Occipital lobe (tissue), 2 donors: Measurements from ENCODE around the gene ADCYAP1R1. TPM values are rescaled to one million over a fixed set of nuclear protein-coding genes. Genes with fewer than 3 reads are reported as not detected.

Experiments used
- DNase-seq: peaks from one replicate; lab custom pipeline; 2025; lab: John Stamatoyannopoulos, UW
- total RNA-seq: library from RNA; depleted of rRNA; stranded (reverse); fragments of >200 nt; gene quantifications from one replicate; pipeline ENCODE4 v1.2.3, GENCODE V29; 2014

Gene ADCYAP1R1
- total RNA-seq, 1 donor from 2014 or later: 53.0 TPM

DNA sequence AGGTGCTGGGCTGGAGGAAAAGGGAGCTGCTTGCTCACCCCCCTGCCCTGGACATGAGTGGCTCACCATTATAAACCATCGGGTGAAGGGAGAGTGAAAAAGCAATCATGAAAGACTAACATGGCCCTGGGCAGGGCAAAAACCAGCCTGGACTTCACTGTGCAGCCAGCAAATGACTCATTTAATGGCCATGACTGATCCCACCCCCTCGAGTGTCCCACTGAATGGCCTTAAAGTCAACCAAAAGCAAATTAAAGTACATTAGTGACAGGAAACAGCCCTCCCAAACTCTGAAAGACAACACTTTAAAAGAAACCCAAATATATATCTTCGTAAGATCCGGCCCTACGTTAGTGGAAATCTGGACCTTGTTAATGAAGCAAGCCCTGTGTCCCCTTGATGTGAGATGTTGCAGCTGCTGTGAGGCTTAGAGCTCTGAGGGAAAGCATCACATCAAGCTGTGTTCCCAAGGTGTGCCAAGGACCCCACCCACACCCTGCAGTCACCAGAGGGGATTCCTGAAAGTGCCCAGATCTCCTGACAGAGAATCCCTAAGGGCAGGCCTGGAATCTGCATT is 31.2 kb downstream of the ADCYAP1R1 start:
- no peak for DNase-seq

DNA sequence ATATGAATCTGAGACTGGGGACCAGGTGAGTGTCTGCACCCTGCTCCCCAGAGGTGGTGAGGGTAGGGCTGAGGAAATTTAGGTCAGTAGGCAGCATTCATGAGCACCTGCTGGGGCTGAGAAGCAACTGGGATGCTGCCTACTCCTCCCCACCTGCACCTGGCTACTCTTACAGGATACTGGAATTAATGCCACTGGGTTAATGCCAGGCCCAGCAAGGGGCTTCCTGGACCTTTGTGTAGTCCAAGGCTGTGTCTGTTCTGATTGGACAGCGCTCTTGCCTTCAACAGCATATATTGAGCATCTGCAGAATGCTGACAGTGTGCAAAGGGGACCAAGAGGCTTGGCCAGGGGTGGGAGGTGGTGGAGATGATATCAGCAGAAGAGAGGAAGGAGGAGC is 32.1 kb downstream of the ADCYAP1R1 start:
- no peak for DNase-seq

DNA sequence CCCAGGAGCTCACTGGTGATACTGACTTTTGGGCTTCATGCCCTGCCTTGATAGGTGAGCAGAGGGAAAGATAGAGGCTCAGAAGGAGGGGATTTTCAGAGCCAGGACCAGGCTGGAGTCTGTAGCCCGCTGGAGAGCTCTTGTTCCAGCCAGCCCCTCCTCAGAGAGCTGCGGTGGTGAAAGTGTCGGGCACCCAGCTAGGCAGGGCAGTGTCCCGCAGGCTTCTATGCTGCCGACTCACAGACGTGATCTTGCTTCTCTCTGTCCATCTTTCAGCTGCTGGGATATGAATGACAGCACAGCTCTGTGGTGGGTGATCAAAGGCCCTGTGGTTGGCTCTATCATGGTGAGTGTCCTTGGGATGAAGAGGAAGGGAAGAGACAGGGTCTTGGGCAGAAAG is 35.2 kb downstream of the ADCYAP1R1 start:
- no peak for DNase-seq

DNA sequence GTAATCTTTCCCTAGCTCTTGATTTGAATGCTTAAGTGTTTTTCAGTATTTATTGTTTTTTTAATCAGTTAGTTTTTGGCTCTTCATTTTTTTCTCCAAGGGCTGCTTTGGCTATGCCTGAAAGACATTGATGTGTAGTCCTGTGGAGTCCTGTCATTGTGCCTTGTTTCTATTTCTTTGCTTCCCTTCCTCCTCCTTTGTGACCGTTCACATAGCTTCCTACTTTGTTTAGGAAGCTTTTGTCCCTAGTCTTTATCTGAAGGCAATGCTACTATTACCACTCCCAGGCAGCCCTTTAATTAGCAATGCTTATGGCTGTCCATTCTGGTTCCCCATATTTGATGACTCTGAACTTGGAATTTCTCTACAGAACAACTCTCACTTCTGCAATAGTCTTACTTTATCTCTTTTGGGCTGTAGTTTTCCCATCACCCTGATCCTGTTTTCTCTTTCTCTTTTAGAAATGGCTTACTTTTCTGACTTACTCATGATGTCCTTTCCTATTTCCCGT is 39.9 kb downstream of the ADCYAP1R1 start:
- DNase-seq: no peak

DNA sequence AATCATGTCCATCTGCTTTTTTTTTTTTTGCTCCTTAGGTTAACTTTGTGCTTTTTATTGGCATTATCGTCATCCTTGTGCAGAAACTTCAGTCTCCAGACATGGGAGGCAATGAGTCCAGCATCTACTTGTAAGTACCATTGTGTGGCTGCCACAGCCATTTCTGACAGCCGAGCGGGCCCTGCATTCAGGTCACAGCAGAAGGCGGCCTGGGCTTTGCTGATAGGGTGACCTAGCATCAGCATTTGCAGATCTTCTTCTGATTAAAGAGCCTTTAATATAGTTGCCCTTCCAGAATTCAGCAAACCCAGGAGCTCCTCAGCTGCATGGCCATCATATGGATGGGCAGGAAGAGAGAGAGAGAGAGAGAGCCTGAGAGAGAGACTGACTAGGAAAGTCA is 40.5 kb downstream of the ADCYAP1R1 start:
- no peak for DNase-seq

DNA sequence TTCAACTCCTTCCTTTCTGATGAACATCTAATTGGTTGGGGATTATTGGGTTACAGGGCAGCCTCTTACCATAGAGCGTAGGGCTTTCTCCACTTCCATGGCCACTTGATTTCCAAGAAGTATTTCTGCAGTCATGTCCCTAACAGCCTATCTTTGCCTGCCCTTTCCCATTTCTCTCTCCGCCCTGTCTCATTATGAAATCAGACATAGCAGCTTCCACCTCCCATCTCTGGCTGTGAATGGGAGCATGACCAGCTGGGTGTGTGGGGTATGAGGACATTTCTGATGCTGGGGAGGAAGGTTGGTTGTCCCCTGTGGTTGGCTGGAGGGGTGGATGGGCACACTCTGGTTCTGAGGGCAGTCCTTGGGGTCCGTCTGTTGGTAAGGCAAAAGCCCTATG is 41.2 kb downstream of the ADCYAP1R1 start:
- no peak for DNase-seq

DNA sequence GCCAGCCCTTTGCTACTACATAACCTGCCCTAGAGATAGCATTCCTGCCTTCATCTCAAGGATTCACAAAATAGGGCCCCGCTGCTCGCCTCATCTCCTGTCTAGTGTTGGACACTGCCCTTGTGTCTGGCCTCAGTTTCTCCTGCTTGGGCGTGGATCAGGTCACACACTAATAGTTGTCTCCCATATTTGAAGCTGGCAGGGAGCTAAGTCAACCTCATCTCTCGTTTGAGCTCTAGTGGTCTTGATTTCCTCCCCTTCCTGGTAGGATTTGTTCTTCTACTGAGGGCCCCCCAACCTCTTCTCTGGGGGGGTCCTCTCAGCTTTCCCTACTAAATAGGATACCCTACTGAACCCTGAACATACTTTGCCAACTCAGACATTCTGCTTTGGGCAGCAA is 42.2 kb downstream of the ADCYAP1R1 start:
- no peak for DNase-seq

DNA sequence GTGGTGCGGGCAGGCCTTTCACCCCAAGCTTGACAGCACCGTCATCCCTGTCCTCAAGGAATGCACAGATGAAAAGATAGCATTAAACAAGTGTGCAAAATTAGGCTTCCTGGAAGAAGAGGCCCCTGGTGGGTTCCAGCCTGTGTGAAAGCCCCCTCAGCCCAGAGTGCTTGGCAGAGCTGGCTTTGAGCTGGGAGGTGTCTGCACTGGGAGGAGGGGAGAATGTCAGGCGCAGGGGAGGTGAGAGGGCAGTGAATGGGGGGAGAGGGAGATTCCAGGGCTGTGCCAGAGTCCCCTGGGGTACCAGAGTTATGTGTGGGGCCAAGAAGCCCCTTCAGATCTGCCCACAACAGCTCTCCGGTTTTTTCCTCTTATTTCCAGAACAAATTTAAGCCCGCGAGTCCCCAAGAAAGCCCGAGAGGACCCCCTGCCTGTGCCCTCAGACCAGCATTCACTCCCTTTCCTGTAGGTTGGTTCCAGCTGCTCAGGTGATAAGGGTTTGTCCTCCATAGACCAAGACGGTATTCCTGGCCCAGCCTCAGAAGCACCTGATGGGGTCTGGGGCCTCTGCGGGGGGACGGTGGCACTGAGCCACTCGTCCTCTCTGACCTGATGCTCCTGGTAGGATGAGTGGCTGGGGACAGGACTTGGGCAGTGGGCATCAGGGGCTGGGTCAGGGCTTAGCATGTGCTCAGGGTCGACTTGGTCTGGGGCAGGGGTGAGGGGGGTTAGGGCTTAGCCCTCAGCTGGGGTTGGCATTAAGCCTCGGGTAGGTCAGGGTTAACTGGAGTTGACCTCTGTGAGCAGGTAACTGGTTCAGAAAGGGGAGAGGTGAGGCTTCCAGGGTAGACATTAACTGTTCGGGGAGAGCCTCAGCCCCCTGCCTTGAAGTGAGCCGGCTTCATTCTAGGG is 43.4 kb downstream of the ADCYAP1R1 start:
- DNase-seq: no peak

DNA sequence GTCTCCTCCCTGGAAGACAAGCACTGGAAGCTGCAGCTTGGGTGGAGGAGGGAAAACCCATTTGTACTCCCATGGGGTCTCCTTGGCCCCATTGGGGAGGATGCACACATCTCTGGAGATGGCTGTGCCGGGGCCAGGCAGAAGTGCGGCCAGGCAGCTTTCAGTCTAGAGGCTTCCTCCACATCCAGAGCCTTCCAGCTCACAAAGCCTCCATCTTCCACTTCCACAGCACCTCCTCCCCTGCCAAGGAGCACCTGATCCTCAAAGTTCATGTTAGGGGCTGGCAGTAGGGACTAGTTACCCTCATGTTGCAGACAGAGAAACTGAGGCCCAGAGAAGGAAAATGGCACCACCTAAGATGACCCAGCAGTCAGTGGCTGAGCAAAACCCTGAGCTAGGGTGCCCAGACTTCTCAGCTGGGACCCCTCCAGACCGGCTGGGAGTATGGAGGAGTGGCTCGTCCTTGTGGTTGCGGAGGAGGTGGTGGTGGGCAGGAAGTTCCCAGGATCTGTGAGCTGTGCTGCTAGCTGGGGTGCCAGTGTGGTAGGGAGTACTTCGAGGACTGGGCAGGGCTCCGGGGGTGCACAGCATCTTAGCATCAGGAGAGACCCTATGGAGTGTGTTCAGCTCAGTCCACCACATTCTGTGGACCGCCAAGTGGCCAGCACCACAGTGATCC is 44.2 kb downstream of the ADCYAP1R1 start:
- no peak for DNase-seq

DNA sequence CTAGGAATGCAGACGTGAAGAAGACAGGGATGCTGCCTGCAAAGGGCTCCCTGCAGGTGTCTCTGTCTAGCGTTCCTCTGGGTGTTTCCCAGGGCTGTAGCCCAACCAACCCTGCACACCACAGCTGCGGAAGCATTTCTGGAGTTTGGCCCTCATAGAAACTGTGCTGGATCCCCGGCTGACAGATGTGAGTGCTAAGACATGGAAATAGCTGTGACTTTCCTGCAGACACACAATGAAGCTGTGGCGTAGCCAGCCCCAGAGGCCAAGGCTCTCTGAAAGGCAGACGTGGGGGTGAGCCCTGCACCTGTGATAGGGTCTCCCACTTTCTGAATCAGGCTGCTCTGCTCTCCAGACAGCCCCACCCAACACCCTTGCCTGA is 44.8 kb downstream of the ADCYAP1R1 start:
- no peak for DNase-seq

DNA sequence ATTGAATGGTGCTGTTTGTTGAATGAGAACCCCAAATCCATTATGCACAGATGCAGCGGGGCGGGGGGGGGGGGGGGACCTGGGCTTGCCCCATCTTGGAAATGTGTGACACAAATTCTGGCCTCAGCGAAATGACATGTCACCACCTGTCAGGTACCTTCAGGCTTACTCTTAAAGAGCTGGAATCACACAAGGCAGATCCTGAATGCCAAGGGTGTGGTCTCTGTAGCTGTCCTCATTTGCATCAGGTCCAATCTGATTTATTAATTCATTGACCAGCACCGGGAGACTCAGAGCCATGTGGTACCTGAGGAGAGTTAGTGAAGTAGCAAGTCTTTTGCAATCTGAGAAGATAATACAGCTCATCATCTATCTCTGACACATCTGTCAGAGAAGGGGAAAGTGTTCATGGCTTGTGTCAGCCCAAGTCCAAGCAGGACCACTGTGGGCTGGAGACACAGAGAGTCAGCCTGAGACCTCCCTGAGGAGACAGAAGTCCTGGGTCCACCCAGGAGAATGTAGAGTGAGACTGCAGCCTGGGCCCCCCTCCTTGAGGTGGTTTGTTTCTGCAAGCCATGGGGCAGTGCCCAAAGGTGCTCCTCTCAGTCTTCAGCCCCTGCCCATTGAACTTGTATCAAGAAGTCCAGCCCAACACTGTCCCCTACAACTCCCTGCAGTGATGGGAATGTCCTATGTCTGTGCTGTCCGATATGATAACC is 46.7 kb downstream of the ADCYAP1R1 start:
- no peak for DNase-seq

DNA sequence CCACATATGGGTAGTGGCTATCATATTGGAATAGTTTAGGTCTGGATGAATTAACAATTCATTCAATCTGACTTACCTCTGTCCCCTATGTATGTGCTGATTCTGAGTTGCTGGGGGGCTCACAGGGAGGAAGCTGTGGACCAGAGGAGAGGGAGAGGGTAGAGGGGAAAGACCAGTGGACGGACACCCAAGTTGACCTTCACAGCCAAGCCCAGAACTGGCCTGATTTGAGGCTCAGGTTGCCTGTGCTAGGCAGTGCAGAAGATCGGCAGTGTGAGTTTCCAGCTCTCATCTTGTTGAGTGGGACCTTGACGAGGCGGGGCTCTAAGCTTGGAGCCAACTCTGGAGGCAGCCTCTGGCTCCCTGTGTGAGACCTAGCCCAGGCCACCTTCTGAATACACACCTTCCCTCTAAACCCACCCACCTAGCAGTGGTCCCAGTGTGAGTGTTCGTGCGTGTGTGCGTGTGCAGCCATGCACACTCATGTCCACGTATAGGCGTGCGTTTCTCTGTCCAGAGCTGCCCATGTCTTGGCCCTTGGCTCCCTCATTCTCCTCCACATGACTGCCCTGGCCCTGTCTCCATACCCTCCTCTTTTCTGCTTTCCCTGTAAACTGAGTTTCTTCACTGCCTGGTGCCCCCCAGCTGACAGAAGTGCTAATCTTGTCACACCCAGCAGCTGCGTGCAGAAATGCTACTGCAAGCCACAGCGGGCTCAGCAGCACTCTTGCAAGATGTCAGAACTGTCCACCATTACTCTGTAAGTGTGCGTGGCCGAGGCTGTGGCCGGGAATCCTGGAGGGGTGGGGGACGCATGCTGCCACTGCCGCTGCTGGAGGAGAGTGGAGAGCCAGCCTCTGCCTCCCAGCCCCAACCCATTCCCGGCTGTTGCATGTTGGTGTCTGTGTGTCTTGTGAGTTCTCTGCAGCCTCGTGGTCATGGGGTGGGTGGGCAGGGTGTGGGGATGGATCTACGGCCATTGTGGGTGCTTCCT is 47.6 kb downstream of the ADCYAP1R1 start:
- no peak for DNase-seq

DNA sequence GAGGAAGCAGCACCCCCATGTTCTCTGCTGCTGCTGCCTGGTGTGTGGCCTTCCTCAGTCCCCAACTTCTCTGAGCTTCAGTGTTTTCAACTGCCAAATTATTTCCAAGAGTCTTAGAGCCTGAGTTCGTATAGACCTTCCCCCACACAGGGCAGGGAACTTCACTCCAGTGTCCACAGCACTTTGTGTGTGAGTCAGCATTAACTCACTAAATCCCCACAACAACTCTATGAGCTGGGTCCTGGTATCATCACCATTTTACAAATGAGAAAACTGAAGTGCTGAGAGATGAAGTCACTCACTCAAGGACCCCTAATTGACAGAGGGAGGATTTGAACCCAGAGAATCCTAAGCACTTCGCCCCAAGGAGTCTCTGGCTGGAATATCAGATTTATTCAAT is 48.3 kb downstream of the ADCYAP1R1 start:
- DNase-seq: no peak

DNA sequence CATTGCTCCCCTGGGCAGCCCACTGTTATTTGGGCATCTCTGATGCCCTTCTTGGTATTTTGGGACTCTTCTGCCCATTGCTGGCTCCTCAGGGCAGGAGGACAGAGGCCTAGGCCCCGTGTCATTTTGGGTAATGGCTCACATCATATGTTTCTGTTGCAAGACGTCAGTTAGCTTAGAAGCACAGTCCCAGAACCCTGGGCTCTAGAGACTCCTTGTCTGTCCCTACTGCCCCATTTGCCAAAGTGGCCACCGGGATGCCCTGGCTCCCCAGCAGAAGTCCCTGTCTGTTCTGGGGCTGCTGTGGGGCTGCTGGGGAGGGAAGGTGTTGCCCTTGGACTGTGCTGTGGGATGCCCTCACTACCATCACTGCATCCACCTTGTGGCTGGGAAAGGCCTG is 48.8 kb downstream of the ADCYAP1R1 start:
- DNase-seq: no peak

DNA sequence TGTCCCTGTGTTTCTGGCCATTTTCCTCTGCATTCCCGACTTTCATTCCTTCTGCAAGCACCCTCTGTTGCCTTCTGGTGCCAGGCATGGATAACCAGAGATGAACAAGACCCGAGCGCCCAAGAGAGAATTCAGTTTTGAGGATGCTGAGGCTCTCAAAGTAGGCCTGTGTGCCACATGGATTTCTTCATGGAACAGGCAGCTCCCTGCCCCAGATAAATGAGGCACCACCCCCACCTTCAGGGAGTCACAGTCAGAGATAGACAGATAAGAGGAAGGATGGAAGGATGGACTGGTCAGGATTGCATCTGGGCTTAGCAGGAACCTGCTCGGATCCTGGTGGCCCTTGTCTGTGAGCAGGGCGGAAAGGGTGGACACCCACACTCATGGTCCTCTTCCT is 49.4 kb downstream of the ADCYAP1R1 start:
- DNase-seq: no peak

DNA sequence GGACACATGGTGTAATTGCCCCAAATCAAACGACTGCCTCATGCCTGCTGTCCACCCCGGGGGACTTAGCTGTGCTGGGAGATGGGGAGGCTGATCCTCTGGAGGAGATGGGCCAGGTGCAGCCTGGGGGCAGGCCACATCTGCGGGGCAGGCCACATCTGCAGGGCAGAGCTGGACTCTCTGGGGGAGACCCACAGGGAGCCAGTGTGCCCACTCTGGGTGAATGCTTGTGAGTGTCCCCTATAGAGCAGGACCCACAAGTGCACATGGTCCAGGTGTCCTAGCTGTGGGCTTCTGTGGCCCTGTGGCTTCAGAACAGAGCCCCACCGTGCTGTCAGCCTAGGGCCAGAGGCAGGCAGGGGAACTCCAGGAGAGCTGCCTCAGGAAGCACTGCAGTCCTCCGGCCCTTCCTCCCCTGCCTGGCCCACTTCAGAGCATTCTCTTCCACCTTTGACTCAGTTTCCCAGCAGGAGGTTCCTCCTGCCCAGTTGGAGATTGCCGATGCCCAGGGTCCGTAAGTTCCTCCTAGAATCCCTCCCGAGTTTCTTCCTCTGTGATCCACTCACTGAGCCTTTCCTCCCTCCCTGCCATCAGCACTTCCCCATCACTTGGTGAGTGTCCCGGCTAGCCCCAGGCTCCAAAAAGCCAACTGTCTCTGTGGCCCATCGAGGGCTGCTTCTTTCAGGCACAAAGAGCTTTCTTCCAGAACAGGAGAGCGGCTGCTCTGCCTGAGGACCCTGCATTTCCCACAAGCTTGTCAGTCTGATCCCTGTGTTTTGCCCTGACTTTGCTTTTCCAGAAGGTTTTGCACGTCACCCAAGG is 50.3 kb downstream of the ADCYAP1R1 start:
- no peak for DNase-seq

DNA sequence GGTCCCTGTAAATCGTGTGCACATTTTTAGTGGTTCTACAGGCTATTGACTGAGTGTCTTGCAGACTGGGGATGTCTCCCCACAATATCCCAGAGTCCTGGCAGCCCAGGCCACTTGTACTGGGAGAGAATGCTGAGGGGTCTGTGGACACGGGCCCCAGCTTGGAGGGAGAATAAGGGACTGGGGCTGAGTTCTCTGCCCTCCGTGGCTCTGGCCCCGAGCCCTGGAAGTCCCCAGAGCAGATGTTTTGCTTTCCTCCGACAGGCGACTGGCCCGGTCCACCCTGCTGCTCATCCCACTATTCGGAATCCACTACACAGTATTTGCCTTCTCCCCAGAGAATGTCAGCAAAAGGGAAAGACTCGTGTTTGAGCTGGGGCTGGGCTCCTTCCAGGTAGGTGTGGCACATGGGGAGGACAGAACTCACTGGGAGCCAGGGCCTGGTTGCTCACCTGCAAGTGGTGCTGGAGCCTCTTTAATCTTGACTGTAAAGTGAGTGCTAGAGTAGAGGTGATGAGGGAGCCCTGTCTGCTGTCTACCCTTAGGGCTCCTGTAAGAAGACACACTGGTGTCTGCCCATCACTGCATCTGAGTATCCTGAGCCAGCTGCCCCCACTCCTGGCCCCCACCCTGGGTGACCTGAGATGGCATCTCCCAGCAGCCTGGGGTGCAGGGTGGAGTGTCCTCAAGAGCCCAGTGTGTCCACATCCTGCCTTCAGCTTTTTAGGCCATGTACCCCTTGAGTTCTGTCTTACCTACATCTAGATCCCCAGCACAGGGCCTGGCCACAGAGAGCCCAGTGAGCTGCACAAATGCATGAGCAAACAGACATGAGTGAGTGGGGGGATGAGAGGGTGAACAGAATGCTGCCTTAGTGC is 51.1 kb downstream of the ADCYAP1R1 start:
- DNase-seq: no peak
